GM18909 (cell line): ENCODE measurements around the gene PHLDB1.

Experiments
- ATAC-seq: cut with Tn5 transposase; IDR thresholded peaks from one replicate; pipeline ENCODE4 v1.9.1; 2021; ENCODE audit warnings: mild to moderate bottlenecking; ENCODE audit not compliant: unreplicated experiment, poor library complexity

PHLDB1 gene

DNA sequence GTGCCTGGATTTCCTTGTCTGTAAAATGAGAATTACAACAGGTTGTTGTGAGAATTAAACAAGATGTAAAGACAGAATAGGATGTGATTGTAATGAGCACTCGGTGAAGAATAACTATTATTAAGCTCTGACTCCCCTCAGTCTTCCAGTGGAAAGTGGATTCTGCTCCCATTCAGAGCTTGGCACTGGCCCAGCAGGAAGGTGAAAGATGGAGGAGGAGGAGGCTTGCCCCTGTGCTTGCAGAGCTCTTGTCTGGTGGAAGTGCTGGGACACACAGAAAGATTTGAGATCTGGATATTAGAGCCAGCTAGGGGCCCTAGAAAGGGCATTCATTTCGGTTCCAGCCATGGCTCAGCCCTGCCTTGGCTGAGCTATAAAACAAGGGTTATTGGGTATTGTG is 28.2 kb downstream of the PHLDB1 start:
- ATAC-seq: no peak

- no peak for ATAC-seq
Measured at GRCh38 chr11:118636569-118637290, 29.3 kb downstream of the PHLDB1 start.

DNA sequence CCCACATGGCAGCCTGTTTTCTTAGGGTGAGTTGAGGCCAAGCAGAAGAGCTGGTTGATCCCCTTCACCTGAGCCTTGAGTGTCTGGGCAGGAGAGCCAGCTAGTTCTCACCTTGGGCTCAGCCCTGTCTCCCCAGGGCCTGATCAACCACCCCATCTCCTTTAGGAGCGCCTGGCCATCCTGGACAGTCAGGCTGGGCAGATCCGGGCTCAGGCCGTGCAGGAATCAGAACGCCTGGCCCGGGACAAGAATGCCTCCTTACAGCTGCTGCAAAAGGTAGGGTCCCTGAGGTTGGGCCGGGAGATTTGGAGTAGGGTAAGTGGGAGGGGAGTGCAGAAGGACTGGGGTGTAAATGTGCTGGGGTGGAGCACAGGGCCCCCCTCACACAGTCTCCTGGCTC is 31.3 kb downstream of the PHLDB1 start:
- no peak for ATAC-seq

- no peak for ATAC-seq
Measured at GRCh38 chr11:118639899-118640298, 32.5 kb downstream of the PHLDB1 start.

DNA sequence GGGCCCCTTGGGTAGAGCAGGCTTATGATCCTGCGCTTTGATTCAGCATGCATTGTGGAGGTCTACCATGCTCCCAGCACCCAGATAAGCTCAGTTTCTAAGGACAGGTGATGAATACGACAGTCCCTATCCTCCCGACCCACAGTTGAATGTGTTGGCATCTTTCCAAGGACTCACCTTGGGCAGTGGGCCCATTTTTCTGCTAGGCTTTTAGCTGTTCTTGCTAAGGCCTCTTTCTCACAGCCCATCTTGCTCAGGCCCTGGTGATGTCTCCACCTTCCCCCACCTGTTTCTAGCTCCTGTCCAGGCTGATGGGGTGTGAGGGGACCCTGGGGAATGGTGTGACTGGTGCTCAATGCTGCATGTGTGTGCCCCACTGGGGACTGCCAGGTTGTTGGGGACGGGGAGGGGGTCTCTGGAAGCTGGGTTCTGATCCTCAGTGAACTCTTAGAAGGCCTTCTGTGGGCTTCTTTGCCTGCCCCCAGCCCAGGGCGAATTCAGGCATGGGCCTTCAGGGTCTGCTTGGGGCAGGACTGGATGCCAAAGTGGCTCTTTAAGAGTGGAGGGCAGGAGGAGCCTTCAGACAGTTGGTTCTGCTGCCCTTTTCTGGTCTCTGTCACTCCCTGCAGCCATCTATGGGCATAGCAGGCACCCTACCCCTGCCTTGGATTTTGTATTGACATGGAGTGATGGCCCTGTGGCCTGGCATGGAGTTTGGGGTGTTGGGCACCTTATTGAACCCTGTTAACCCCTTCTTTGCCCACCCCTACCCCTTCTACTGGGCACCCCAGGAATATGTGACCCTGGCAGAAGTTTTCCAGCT is 33.1 kb downstream of the PHLDB1 start:
- no peak for ATAC-seq

GRCh38 chr11:118641397-118642019 is 34.1 kb downstream of the PHLDB1 start:
- ATAC-seq: no peak

GRCh38 chr11:118643142-118643994 is 36.0 kb downstream of the PHLDB1 start:
- ATAC-seq: no peak

DNA sequence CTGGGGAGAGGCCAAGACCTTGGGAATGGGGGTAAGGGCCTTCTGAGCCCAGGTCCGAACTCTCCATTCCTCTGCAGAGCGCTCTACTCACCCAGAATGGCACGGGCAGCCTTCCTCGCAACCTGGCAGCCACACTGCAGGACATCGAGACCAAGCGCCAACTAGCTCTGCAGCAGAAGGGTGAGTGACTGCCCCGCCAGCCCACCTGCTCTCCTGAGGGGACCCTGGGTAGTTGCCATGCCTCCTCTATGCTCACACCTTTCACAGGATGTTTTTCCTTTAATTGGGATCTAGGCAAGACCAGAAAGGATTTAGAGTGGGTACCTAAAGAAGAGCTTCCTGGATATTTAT is 36.6 kb downstream of the PHLDB1 start:
- ATAC-seq: no peak

- no peak for ATAC-seq
Measured at GRCh38 chr11:118644496-118644895, 37.1 kb downstream of the PHLDB1 start.

- no peak for ATAC-seq
Measured at GRCh38 chr11:118645066-118645715, 37.8 kb downstream of the PHLDB1 start.

GRCh38 chr11:118646393-118646792 is 39.0 kb downstream of the PHLDB1 start:
- ATAC-seq: no peak

DNA sequence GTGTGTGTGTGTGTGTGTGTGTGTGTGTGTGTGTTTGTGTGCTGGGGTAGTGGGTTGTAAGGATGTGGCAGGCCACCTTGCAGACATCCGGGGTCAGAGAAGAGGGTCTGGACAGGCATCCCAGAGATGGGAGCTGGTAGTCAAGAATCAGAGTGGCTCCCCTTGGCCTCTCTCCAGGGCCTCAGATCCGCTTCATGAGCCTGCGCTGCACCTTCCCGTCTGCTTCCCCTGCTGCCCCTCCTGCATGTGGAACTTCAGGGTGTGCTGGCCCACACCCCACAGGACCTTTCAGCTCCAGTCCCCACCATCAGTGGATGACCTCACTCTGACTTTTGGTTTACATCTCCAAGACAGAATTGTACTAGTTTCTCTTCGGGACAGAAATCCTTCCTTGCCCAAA is 40.9 kb downstream of the PHLDB1 start:
- no peak for ATAC-seq

DNA sequence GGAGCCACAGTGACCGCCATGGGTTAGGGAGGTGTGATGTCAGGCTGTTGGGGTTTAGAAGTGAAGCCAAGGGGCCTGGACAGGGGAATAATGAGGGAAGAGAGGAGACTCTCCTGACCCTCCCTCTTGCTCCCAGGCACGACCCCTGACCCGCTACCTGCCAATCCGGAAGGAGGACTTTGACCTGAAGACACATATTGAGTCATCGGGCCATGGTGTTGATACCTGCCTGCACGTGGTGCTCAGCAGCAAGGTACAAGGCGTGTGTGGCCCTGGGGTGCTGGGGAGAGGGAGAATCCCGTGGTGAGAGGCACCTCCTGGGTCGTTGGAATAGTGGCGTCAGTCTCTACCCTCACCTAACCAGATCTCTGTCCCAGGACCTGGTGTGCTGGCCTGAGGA is 42.5 kb downstream of the PHLDB1 start:
- ATAC-seq: no peak

DNA sequence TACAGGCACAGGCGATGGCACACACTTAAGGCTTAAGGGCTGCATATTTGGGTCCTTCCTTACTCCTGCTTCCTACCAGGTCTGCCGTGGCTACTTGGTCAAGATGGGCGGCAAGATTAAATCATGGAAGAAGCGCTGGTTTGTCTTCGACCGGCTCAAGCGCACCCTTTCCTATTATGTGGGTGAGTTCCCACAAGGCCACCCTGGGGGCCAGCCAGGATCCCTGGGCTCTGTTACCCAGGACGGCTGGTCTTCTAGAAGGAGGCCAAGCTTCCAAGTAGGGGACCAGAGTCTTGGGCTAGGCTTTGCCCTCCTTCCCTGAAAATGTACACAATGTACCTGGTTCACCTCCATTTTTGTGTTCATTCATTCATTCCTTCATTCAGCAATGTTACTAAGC is 43.0 kb downstream of the PHLDB1 start:
- no peak for ATAC-seq

DNA sequence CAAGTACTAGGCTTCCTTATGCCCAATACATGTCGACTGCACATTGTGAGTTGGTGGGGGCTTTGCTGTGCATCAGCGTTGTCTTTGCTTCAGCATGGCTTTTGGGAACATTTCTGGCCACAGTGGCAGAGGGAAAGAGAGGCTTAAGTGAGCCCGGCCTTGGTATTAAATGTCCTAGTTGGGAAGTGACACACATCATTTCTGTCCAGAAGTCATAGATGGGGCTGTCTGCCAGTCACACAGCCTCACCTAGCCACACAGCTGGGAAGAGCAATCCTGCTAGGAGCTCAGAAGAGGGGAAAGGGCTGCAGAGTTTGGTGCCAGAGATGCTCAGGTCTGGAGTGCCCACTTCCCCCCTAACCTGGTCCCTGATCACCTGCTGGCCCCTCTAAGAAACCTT is 44.4 kb downstream of the PHLDB1 start:
- ATAC-seq: no peak

DNA sequence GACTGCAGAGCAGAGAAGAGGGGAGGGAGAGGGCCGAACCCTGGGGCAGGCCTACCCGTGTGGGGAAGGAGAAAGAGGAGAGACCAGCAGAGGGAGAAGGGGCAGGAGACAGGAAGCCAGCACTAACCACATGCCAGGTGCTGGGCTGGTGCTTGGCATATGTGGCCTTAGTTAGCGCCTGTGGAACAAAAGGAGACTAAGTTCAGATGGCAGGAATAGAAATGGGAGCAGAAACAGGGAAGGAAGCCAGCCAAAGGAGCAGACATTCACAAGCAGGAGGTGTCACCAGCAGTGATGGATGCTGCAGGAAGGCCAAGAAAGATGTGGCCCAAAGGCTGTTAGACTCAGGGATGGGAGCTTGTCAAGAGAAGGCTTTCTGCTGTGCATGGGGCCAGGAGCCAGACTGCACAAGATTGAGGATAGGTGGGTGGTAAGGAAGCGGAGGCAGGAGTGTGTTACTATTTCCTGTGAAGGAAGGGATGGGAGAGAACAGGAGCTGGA is 45.3 kb downstream of the PHLDB1 start:
- ATAC-seq: no peak

DNA sequence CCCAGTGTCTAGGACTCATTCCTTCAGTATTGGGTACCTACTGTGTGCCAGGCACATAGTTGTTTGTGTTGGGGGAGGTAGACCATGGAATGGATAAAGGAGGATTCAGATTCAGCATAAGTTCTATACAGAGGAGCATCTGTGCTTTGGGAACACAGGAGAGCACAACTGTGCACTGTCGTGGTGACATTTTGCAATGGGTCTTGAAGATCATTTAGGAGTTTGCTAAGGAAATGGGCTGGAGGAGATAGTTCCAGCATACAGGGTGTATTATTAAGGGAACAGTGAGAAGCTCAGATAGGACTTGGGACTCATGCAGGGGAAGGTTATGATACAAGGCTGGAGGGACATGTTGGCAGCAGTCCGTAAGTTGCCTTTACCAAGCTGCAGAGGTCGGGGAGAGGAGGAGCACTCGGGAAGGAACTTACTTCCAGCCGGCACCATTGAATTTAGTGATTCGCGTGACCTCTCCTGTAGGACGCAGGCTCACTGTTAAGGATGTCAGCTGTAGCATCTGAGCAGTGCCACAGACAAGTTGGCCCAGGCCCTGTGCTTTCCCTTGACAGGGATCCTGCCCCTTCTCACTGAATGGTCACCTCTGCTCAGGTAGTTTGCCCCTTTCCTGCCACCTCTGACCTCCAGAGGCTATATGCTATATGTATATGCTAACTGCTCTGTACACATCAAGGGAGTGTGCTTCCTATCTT is 46.4 kb downstream of the PHLDB1 start:
- no peak for ATAC-seq

DNA sequence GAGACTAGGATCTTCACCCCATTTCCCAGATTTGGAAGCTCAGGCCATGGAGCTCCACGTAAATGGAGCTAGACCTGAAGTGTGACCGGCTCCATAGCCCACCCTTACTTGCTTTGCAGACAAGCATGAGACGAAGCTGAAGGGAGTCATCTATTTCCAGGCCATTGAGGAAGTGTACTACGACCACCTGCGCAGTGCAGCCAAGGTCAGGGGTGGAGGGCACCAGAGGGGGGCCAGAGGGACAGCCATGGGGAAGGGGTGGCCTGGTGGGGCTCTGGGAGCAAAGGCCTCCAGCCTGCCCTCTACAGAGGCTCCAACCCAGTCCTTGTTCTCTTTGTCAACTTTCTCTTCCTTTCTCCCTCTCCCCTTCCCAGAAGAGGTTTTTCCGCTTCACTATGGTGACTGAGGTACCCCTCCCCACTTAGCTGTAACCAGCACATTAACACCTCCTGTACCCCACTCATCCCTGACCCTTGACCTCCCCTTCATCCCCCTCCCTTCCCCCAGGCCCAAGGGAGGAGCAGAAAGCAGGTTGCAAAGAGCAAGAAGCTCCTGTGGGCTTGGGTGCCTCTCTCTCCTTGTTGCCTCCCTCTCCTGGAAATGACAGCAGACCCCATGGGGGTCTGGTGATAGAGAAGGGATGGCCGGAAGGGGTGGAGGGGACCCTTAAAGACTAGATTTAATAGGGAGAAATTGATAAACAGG is 48.2 kb downstream of the PHLDB1 start:
- no peak for ATAC-seq
